Fibroblast of upper back skin (primary cell): ENCODE results near the gene PLEKHO2.

ENCODE experiments used
- DNase-seq: peaks from one replicate; pipeline ENCODE4 v3.0.0-alpha.2; 2013

PLEKHO2 gene

GRCh38 chr15:64895285-64896065, 53.8 kb downstream of the PLEKHO2 start:
- DNase-seq: peak; percentile 38

DNA sequence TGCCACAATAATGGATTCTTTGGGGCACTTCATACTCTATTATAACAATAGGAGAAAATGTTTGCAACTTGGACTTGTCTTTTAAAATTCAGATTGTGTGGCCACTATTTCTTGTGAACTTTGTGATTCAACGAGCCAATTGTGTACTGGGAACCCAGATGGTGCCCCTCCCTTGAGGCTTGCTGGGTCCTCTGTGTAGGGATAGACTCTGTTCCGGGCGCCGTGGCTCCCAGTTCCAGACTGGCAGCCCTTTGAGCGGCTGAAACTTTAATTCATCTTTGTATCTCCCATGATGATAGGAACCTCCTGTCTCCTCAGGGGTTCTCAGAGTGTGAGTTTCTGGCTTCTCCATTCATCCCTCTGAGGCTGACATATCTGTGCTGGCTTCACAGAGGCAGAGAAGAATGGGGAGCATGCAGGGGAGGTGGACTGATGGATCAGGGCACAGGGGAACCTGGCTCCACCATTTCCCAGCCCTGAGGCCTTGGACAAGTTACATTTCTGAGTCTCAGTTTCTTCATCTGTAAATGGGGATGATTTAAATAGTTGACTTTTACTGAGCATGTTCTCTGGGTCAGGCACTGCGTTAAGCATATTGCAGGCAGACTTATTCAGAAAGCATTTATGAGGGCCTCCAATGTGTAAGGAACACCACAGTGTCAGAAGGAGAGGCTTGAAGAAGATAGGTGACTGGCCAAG, 54.8 kb downstream of the PLEKHO2 start:
- no peak for DNase-seq

DNA sequence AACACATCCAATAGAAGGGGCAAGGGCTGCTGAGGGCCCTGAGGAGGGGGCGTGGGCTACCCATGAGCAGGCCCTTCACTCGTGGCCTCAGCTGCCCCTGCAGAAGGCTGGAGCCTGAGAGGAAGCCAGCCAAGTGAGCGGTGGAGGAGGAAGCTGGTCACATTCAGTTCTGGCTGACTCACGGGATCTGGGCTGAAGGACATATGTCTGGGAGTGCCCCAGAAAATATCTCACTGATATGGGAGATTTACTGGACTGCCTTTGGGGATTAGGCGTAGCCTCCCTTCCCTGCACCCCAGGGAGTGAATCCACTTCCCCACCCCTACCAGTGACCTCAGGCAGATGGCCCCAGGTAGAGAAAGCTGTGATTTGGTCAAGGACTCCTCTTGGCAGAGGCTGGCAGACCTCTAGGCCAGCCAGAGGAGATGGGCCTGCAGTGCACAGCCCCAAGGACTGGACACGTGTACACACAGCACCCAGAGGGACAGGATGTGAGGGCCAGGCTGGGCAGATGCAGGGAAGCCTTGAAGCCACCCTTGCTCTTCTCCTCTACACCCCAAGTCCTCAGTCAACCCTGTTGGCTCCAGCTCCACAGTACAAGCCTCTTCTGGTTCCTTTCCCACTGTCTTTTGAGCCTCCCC, 55.8 kb downstream of the PLEKHO2 start:
- DNase-seq: peak; percentile 76

DNA sequence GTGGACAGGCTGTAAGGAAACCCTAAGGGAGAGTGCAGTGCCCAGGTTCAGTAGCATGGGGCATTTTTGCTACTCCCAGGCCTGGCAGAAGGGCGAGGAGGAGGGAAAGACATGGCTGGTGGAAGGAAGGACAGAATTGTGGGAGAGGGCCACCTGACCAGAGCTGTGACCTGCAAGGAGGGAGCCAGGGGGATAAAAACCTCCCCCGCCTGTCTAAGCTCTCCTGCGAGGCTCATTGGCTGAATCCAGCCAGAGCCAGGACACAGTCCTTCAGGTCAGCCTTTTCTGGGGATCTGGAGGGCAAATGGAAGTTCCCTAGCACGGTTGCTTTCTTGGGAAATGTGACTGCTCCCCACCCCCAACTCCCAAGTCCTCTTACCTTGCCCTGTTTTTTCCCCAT, 56.7 kb downstream of the PLEKHO2 start:
- DNase-seq: no peak

- DNase-seq: no peak
Measured at GRCh38 chr15:64901141-64901540, 59.4 kb downstream of the PLEKHO2 start.

DNA sequence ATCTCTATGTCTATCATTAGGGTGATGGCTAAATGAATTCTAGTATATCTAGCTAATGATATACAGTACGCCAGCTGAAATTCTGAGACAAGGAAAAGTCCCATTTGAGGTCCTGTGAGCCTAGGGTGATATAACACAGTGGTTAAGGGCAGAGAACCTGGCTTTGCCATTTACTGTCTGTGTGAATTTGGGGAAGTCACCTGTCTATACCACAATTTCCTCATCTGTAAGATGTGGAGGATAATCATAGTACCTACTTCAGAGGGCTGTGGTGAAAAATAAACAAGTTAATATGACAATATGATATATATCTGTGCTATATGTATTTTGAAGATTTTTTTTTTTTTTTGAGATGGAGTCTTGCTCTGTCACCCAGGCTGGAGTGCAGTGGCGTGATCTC, 60.2 kb downstream of the PLEKHO2 start:
- no peak for DNase-seq

GRCh38 chr15:64902863-64903262, 61.1 kb downstream of the PLEKHO2 start:
- peak; percentile 18 for DNase-seq

DNA sequence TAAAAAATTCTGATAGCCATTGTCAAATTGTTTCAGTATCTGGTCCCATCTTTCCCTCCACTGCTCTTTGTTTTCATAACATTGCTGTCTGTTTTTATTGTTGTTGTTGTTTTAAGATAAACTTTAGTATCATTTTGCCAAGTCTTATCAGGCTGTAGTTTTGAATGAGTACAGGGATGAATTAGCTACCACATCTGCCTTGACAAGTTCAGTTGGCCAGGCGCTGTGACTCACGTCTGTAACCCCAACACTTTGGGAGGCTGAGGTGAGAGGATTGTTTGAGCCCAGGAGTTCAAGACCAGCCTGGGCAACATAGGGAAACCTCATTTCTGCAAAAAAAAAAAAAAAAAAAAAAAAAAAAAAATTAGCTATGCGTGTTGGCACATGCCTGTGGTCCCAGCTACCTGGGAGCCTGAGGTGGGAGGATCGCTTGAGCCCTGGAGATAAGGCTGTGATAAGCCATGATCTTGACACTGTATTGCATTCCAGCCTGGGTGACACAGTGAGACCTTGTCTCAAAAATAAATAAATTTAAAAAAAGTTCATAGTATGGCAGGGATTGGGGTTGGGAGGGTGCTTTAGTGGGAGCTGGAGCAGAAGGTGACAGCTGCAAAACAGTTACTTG, 61.7 kb downstream of the PLEKHO2 start:
- DNase-seq: no peak

- no peak for DNase-seq
Measured at GRCh38 chr15:64904189-64904588, 62.5 kb downstream of the PLEKHO2 start.

- peak; percentile 70 for DNase-seq
Measured at GRCh38 chr15:64905119-64905831, 63.6 kb downstream of the PLEKHO2 start.

GRCh38 chr15:64905941-64906340, 64.2 kb downstream of the PLEKHO2 start:
- DNase-seq: no peak

DNA sequence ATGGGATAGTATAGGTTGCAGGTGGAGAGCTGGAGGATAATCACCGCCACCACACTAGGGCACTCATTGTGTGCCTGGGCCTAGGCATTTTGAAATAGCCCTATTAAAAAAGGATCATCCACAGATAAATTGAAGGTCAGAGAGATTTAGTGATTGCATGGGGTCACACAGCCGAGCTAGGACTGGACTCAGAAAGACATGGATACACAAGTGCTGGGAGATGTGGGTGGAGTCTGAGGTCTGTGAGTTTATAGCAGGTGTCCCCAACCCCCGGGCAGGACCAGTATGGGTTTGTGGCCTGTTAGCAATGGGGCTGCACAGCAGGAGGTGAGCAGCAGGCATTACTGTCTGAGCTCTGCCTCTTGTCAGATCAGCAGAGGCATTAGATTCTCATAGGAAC, 64.7 kb downstream of the PLEKHO2 start:
- no peak for DNase-seq

GRCh38 chr15:64907991-64908390, 66.3 kb downstream of the PLEKHO2 start:
- no peak for DNase-seq

DNA sequence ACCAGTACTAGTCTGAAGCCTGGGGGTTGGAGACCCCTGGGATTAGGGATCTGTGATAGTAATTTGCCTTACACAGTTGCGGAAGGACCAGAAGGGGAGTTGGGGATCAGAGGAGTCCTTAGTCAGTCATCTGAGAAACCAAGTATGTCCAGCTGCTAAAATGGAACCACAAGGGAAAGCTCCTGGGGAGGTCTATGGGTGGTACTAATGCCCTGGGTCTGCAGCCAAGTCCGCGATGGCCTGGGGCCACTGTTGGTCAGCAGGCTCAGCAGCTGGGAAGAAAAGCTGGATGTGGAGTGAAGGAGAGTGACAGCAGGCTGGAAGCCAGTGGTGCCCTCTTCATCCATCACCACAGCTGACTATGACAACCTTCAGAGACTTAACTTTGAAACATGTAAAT, 67.8 kb downstream of the PLEKHO2 start:
- no peak for DNase-seq

- DNase-seq: peak; percentile 34
Measured at GRCh38 chr15:64911311-64912186, 69.8 kb downstream of the PLEKHO2 start, which contains the start of gene ANKDD1A. ANKDD1A (plus strand) TSS chr15:64911902; CDS start chr15:64911931, 29 bp downstream.

DNA sequence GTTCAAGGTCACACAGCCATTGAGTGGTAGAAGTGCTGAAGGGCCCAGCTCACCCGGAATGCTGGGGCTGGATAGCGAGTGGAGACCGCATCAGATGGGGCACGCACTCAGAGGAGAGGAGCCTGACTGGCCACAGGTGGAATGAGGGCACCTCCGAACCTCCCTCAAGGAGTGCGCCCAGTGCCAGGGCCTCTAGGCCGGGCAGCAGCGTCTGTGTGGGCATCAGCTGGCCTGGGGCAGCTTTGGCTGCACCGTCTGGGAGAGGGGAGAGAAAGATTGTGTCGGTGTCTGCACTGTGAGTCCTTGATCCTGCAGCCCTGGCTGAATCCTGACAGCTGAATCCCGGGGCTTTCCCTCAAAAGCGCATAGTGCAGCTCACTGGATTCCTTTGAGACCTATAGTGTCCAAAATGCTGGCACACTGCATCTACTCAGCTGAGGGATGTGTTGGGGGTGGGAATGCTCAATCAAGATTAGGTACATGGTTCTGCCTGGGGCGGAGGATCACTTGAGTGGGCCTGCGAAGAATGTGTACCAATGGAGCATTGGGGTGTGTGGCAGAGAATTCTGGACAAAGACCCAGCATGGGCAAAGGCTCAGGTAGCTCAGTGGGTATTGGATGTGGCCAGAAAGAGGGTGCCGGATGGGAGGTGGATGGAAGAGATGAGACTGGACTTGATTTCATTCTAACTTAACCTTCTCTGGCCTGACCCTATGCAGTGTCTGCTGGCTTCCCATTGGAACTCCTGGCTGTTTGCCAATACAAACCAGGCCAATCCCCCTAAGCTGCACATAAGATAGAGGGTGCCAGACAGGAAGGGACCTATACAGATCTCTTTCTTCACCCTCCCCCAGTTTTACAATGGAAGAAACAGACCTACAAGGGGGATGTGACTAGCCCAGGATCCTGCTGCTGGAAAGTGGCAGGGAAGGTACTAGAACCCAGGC, 70.9 kb downstream of the PLEKHO2 start:
- no peak for DNase-seq

DNA sequence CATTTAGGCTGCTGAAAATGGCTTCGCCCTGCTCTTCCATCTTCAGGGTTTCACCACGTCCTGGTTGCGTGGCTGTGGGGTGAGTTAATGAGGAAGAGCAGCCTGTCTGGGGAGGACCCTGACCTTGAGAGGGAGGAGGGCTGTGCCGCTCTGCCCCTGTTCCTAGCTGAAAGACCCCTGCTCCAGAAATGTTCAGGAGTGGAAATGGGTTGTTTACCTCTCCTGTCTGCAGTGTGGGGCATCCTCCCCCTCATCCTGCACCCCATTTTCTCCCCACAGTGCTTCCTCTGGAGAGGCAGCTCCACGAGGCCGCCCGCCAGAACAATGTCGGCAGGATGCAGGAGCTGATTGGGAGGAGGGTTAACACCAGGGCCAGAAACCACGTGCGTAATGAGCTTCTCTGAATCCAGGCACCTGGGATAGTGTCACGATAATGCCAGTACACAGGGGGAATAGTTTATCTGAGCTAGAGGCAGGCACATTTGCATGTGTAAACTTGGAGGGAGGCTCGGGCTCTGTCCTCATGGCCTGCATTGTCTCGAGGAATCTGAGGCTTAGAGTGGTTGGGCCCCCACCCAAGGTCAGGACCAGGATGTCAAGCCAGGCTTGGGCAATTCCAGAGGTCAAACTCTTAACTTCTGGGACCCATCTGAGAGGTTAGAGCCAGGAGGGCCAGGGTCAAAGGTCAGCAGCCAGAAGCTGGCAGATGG, 74.0 kb downstream of the PLEKHO2 start:
- DNase-seq: no peak

- DNase-seq: no peak
Measured at GRCh38 chr15:64916365-64916764, 74.7 kb downstream of the PLEKHO2 start.

- no peak for DNase-seq
Measured at GRCh38 chr15:64917211-64917610, 75.5 kb downstream of the PLEKHO2 start.
